SJCRH30 (cell line): ENCODE results near the gene OST4. TPM values are rescaled to one million over a fixed set of nuclear protein-coding genes. Genes with fewer than 3 reads are reported as not detected.
A peak's percentile ranks its signal among the peaks of the same experiment; 100 is the strongest.

ENCODE experiments used
- DNase-seq, 2 experiments: peaks; one replicate each; pipeline ENCODE4 v3.0.0-alpha.2; 2015 to 2020
- H3K27ac ChIP-seq: fragments of 250-450 bp; sonication (Bioruptor Pico); 2 replicates; pipeline ENCODE4 v1.5.1; 2020; ENCODE audit warnings: mild to moderate bottlenecking, moderate library complexity
- H3K27me3 ChIP-seq: fragments of 250-450 bp; sonication (Bioruptor Pico); 2 replicates; pipeline ENCODE4 v1.5.1; 2020; ENCODE audit warnings: mild to moderate bottlenecking, moderate library complexity
- H3K36me3 ChIP-seq: fragments of 250-450 bp; sonication (Bioruptor Pico); 2 replicates; pipeline ENCODE4 v1.5.1; 2020; ENCODE audit warnings: mild to moderate bottlenecking, moderate library complexity
- H3K4me1 ChIP-seq: fragments of 250-450 bp; sonication (Bioruptor Pico); 2 replicates; pipeline ENCODE4 v1.5.1; 2020; ENCODE audit warnings: mild to moderate bottlenecking, moderate library complexity
- H3K4me3 ChIP-seq: fragments of 250-450 bp; sonication (Bioruptor Pico); 2 replicates; pipeline ENCODE4 v1.5.1; 2020; ENCODE audit warnings: mild to moderate bottlenecking, moderate library complexity
- H3K9me3 ChIP-seq: fragments of 250-450 bp; sonication (Bioruptor Pico); replicated peaks from 2 replicates; pipeline ENCODE4 v1.5.1; 2020; ENCODE audit warnings: mild to moderate bottlenecking, moderate library complexity
- total RNA-seq: library from RNA; depleted of rRNA; stranded (reverse); fragments of >200 nt; shearing (Covaris generic); gene quantifications from 2 replicates; pipeline ENCODE4 v1.2.3, GENCODE V29; 2014

The OST4 gene
- total RNA-seq, 1 experiment from 2014 or later: 349 TPM

DNA sequence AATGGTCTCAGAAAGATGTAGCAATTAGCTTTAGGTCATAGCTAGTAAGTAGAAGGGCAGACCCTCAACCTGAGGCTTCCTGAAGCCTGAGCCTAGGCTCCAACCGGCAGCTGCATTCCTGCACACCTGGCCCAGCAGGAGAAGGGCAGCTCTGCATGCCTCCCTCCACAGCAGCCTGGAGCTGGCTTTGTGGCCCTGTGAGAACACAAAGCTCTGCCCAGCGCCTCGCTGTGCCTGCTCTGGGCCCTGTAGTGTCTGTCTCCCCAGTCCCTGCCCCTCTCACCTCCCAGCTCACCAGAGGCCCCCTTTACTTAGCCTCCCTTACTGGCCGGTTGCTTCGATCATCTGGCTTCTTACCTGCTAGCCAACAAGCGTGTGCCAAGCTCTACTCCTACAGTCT lies 32.0 kb downstream of the OST4 start:
- Histone ChIP-seq H3K36me3 (peaks cover 73% of the 10 kb centered on the region), H3K9me3 (no peaks in the 10 kb centered on the region), H3K4me1 (no peaks in the 10 kb centered on the region), H3K4me3 (no peak overlapping the region), H3K27me3 (no peaks in the 10 kb centered on the region), H3K27ac (no peak overlapping the region)
- no peak for DNase-seq

- H3K9me3 ChIP-seq: no peaks in the 10 kb centered on the region
- H3K4me1 ChIP-seq: peaks cover 2% of the 10 kb centered on the region; the same call in 1 of the 2 replicates
- no peaks in the 10 kb centered on the region for H3K27me3 ChIP-seq
- DNase-seq: no peak
- no peak overlapping the region for H3K27ac ChIP-seq
- no peak overlapping the region for H3K4me3 ChIP-seq
- peaks cover 73% of the 10 kb centered on the region for H3K36me3 ChIP-seq
Observed at GRCh38 chr2:27038631-27039339, 32.7 kb downstream of the OST4 start.

GRCh38 chr2:27038012-27038411 lies 33.4 kb downstream of the OST4 start:
- Histone ChIP-seq H3K4me3 (no peak overlapping the region), H3K27me3 (no peaks in the 10 kb centered on the region), H3K36me3 (peaks cover 73% of the 10 kb centered on the region), H3K4me1 (peaks cover 2% of the 10 kb centered on the region; the same call in 1 of the 2 replicates), H3K27ac (no peak overlapping the region), H3K9me3 (no peaks in the 10 kb centered on the region)
- DNase-seq: no peak

DNA sequence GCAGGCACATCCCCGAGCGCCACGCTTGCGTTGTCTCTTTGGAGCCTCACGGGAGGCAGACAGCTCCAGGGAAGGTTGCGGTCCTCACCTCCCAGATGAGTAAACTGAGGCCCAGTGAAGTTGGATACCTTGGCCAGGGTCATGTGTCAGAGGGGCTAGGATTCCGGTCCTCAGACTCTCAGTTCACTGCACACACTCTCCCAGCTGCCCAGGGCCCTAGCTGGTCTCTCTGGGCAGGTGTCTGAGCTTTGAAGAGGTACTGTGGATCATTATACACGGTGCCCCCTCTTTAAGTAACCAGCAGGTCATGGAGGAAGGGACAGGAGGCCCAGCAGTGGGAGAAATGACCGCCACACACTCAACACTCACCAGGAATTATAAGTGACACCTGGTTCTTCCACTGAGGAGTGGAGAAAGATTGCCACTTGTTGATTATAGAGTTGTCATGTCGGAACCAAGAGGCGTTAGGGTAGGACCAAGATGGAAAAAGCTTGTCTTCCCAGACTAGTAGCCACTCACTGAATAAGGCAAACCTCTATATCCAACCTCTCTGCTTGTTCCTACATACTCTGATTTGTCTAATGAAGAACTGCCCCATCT lies 38.1 kb downstream of the OST4 start:
- no peak for DNase-seq

DNA sequence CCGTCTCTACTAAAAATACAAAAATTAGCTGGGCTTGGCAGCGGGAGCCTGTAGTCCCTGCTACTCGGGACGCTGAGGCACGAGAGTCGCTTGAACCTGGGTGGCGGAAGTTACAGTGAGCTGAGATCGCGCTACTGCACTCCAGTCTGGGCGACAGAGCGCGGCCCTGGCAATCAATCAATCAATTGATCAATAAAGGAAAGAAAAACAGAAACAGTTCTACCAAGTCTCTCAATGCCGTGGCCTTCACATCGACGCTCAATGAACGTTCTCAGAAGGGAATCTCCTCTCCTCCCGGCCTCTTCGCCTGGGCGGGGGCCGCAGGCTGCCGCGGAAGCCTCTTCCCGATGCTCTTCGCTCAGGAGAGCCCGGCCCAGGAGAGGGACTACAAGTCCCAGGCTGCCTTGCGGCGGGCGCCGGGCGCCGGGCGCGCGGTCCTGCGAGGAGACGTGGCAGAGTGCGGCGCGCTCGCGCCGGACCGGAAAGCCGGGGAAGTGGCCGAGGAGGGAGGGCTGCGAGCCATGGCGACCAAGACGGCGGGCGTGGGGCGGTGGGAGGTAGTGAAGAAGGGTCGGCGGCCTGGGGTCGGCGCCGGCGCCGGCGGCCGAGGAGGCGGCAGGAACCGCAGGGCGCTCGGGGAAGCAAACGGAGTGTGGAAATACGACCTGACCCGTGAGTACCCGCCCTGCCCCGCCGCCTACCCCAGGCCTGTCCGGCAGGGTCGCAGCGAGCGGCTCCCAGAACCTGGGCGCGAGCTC lies 38.8 kb downstream of the OST4 start, which contains the start of gene TMEM214:
TMEM214 (plus strand) TSS at position 471 of the 758 bp plus-strand sequence; CDS start at position 522, 51 bp downstream.
- peak within 1 kb of the TSS; percentile 79 for H3K4me3 ChIP-seq
- peak within 1 kb of the TSS; percentile 33 for H3K27ac ChIP-seq
- H3K36me3 ChIP-seq: peaks cover 29% of the 10 kb centered on the region
- no peaks in the 10 kb centered on the region for H3K9me3 ChIP-seq
- peak; percentile 93 to 94 for DNase-seq
- H3K27me3 ChIP-seq: no peaks in the 10 kb centered on the region
- peaks cover 4% of the 10 kb centered on the region for H3K4me1 ChIP-seq

More for the DNA sequence above, 38.1 kb downstream of the OST4 start:
- Histone ChIP-seq H3K4me3 (peak overlapping the region; percentile 79), H3K9me3 (no peaks in the 10 kb centered on the region), H3K27me3 (no peaks in the 10 kb centered on the region), H3K36me3 (peaks cover 36% of the 10 kb centered on the region), H3K4me1 (peaks cover 2% of the 10 kb centered on the region; the same call in 1 of the 2 replicates), H3K27ac (peak overlapping the region; percentile 33)

GRCh38 chr2:27029051-27029450 lies 42.4 kb downstream of the OST4 start:
- no peaks in the 10 kb centered on the region for H3K36me3 ChIP-seq
- H3K4me1 ChIP-seq: peaks cover 9% of the 10 kb centered on the region
- DNase-seq: no peak
- no peaks in the 10 kb centered on the region for H3K9me3 ChIP-seq
- no peaks in the 10 kb centered on the region for H3K27me3 ChIP-seq
- H3K4me3 ChIP-seq: no peak overlapping the region
- no peak overlapping the region for H3K27ac ChIP-seq

DNA sequence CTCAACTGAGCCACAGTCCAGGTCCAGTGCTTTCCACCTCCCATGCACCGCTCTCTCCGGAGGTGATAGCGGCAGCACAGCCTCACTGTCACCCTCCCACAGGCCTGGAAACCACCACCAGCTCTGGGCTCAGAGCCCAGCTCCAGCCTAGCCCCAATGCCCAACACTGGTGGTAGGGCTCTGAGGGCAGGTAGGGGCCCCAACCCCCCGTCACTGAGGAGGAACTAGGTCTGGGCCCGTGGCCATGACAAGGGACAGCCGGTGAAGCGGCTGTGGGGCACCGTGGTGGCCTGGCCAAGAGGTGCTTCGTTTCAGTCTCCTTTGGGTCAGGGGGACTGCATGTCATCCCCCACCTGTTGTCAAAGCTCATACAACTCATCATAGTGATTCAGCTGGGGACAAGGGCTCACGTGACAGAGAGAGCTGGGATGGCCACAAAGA lies 44.2 kb downstream of the OST4 start:
- Histone ChIP-seq H3K4me3 (no peak overlapping the region), H3K9me3 (no peaks in the 10 kb centered on the region), H3K27me3 (no peaks in the 10 kb centered on the region), H3K4me1 (peaks cover 8% of the 10 kb centered on the region), H3K27ac (no peak overlapping the region), H3K36me3 (no peaks in the 10 kb centered on the region)
- DNase-seq: peak; percentile 33 to 59

DNA sequence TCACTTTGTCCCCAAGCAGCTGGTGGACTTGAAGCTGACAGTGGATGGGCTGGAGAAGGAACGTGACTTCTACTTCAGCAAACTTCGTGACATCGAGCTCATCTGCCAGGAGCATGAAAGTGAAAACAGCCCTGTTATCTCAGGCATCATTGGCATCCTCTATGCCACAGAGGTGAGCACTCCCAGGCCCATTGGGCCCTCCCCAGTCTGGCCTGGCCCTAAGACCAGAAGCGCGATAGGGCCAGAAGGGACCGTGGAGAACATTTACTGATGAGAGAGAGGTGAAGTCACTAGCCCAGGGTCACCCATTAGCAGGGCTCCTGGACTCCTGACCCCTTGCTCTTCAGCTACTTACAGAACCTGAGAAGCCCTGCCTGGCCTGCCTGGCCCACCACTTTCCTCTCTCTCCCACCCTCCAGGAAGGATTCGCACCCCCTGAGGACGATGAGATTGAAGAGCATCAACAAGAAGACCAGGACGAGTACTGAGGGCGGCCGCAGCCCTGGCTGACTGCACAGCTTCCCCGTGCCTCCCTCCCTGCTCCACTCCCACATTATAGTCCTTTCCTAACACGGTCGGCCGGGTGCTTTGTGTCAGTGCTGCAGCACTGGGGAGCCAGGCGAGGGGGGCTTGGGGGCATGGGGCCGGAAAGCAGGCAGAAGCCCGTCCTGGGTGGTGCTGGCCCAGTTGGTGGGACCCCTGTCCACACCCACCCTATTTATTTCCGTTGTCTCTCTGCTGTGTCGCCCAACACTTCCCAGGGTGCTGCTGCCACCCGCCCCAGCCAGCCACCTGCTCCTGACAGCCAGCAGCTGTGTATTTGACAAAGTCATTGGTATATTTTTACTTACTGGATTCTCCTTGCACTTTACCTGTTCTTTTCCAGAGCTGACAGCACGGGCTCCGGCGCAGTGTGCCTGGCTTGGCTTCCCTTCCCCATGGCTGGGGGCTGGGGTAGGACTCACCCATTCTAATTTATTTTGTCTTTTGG lies 45.3 kb downstream of the OST4 start:
- no peak for DNase-seq
- Histone ChIP-seq H3K27me3 (no peaks in the 10 kb centered on the region; the same call in none of the 2 replicates), H3K36me3 (no peaks in the 10 kb centered on the region), H3K27ac (no peak overlapping the region), H3K4me1 (peaks cover 9% of the 10 kb centered on the region), H3K9me3 (no peaks in the 10 kb centered on the region), H3K4me3 (no peak overlapping the region)

- Histone ChIP-seq H3K4me1 (peaks cover 12% of the 10 kb centered on the region), H3K4me3 (no peak overlapping the region), H3K27me3 (no peaks in the 10 kb centered on the region; the same call in none of the 2 replicates), H3K27ac (no peak overlapping the region), H3K9me3 (no peaks in the 10 kb centered on the region), H3K36me3 (no peaks in the 10 kb centered on the region)
- no peak for DNase-seq
Observed at GRCh38 chr2:27025281-27025800, 46.1 kb downstream of the OST4 start.

DNA sequence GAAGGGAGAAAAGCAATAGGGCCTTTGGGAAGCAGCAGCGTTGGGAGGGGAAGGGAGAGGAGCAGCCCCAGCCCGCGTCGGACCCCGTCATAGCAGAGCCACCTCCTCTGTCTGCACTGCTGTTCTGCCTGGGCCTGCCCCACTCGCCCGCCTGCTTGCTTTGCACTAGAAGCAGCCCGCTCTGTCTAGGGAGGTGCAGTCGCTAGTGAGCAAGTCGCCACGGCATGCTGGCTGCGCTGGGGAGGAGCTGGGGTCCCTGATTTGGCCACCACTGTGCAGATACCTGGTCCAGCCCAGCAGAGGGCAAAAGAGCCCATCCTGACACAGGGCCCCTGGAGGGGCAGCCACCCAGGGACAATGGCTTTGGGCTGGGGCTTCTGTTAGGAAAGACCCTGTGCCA lies 46.6 kb downstream of the OST4 start:
- peaks cover 12% of the 10 kb centered on the region for H3K4me1 ChIP-seq
- no peak overlapping the region for H3K27ac ChIP-seq
- H3K4me3 ChIP-seq: no peak overlapping the region
- H3K36me3 ChIP-seq: no peaks in the 10 kb centered on the region
- H3K27me3 ChIP-seq: no peaks in the 10 kb centered on the region; the same call in none of the 2 replicates
- DNase-seq: no peak
- no peaks in the 10 kb centered on the region for H3K9me3 ChIP-seq

- no peaks in the 10 kb centered on the region for H3K9me3 ChIP-seq
- no peak overlapping the region for H3K4me3 ChIP-seq
- no peaks in the 10 kb centered on the region for H3K36me3 ChIP-seq
- no peak for DNase-seq
- no peaks in the 10 kb centered on the region; the same call in none of the 2 replicates for H3K27me3 ChIP-seq
- H3K4me1 ChIP-seq: peaks cover 12% of the 10 kb centered on the region
- H3K27ac ChIP-seq: no peak overlapping the region
Observed at GRCh38 chr2:27024188-27024587, 47.3 kb downstream of the OST4 start.

DNA sequence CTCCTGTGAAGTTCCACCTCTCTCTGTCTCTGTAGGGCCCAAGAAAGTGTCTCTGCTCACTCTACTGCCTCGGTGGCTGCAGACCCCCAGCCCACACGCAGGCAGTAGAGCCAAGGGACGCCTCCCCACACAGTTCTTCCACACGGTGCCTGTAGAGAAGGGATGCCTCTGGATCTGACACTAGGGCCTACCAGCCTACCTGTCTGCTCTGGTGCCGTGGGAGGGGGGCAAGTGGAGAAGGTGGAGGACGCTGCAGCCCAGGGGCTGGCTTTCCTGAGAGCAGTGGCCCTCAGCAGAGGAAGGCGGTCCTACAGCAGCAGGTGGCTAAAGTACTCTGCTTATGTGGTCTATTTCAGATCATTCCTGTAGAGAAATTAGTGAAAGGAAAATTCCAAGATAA lies 47.7 kb downstream of the OST4 start:
- Histone ChIP-seq H3K4me1 (peaks cover 12% of the 10 kb centered on the region), H3K27me3 (no peaks in the 10 kb centered on the region; the same call in none of the 2 replicates), H3K36me3 (no peaks in the 10 kb centered on the region), H3K27ac (no peak overlapping the region), H3K9me3 (no peaks in the 10 kb centered on the region), H3K4me3 (no peak overlapping the region)
- DNase-seq: no peak

- Histone ChIP-seq H3K27ac (no peak overlapping the region), H3K4me1 (peaks cover 4% of the 10 kb centered on the region; the same call in 1 of the 2 replicates), H3K36me3 (no peaks in the 10 kb centered on the region), H3K27me3 (no peaks in the 10 kb centered on the region; the same call in none of the 2 replicates), H3K4me3 (no peak overlapping the region), H3K9me3 (no peaks in the 10 kb centered on the region)
- no peak for DNase-seq
Observed at GRCh38 chr2:27021253-27022049, 50.0 kb downstream of the OST4 start.
